Mucosa of stomach (tissue), 1 donor: ENCODE results near the gene STARD13.

Experiments used
- H3K27me3 ChIP-seq: one replicate; pipeline ENCODE4 v1.7.0; 2013; ENCODE audit warnings: mild to moderate bottlenecking, low read length; ENCODE audit not compliant: control insufficient read depth, insufficient read depth
- H3K36me3 ChIP-seq: one replicate; pipeline ENCODE4 v1.7.0; 2013; ENCODE audit warnings: low read length; ENCODE audit not compliant: control insufficient read depth, insufficient read depth
- H3K4me1 ChIP-seq: one replicate; pipeline ENCODE4 v1.7.0; 2013; ENCODE audit warnings: mild to moderate bottlenecking, low read length; ENCODE audit not compliant: control insufficient read depth, insufficient read depth
- H3K4me3 ChIP-seq: one replicate; pipeline ENCODE4 v1.7.0; 2013; ENCODE audit warnings: low read length
- H3K9ac ChIP-seq: one replicate; pipeline ENCODE4 v1.7.0; 2013; ENCODE audit warnings: mild to moderate bottlenecking, low read length, moderate library complexity
- H3K9me3 ChIP-seq: one replicate; pipeline ENCODE4 v1.7.0; 2013; ENCODE audit warnings: mild to moderate bottlenecking, low read length, moderate library complexity; ENCODE audit not compliant: control insufficient read depth
- donor health status: Pancreatic carcinoma.

STARD13 gene

GRCh38 chr13:33319859-33320258, 34.3 kb upstream of the STARD13 start:
- Histone ChIP-seq H3K9me3 (no peaks in the 10 kb centered on the region), H3K27me3 (no peaks in the 10 kb centered on the region), H3K4me3 (no peak overlapping the region), H3K4me1 (no peaks in the 10 kb centered on the region), H3K9ac (no peak overlapping the region), H3K36me3 (no peaks in the 10 kb centered on the region)

GRCh38 chr13:33318744-33319143, 33.2 kb upstream of the STARD13 start:
- Histone ChIP-seq H3K27me3 (no peaks in the 10 kb centered on the region), H3K4me3 (no peak overlapping the region), H3K4me1 (no peaks in the 10 kb centered on the region), H3K36me3 (no peaks in the 10 kb centered on the region), H3K9ac (no peak overlapping the region), H3K9me3 (no peaks in the 10 kb centered on the region)

GRCh38 chr13:33318037-33318436, 32.5 kb upstream of the STARD13 start:
- Histone ChIP-seq H3K9ac (no peak overlapping the region), H3K36me3 (no peaks in the 10 kb centered on the region), H3K4me1 (no peaks in the 10 kb centered on the region)

GRCh38 chr13:33316890-33317289, 31.3 kb upstream of the STARD13 start:
- Histone ChIP-seq H3K9me3 (no peaks in the 10 kb centered on the region), H3K4me1 (no peaks in the 10 kb centered on the region), H3K4me3 (no peak overlapping the region), H3K27me3 (no peaks in the 10 kb centered on the region), H3K36me3 (no peaks in the 10 kb centered on the region), H3K9ac (no peak overlapping the region)

More at GRCh38 chr13:33318037-33318436, 32.5 kb upstream of the STARD13 start:
- no peak overlapping the region for H3K4me3 ChIP-seq
- no peaks in the 10 kb centered on the region for H3K9me3 ChIP-seq
- no peaks in the 10 kb centered on the region for H3K27me3 ChIP-seq

- no peaks in the 10 kb centered on the region for H3K36me3 ChIP-seq
- H3K4me1 ChIP-seq: no peaks in the 10 kb centered on the region
- H3K9me3 ChIP-seq: no peaks in the 10 kb centered on the region
- no peaks in the 10 kb centered on the region for H3K27me3 ChIP-seq
- H3K9ac ChIP-seq: no peak overlapping the region
- H3K4me3 ChIP-seq: no peak overlapping the region
Measured at GRCh38 chr13:33313504-33313903, 27.9 kb upstream of the STARD13 start.

- H3K36me3 ChIP-seq: no peaks in the 10 kb centered on the region
- no peak overlapping the region for H3K4me3 ChIP-seq
- H3K9me3 ChIP-seq: no peaks in the 10 kb centered on the region
- no peak overlapping the region for H3K9ac ChIP-seq
- H3K4me1 ChIP-seq: no peaks in the 10 kb centered on the region
- H3K27me3 ChIP-seq: no peaks in the 10 kb centered on the region
Measured at GRCh38 chr13:33312861-33313212, 27.3 kb upstream of the STARD13 start.

- Histone ChIP-seq H3K4me3 (no peak overlapping the region), H3K9ac (no peak overlapping the region), H3K9me3 (no peaks in the 10 kb centered on the region), H3K4me1 (no peaks in the 10 kb centered on the region), H3K27me3 (no peaks in the 10 kb centered on the region), H3K36me3 (no peaks in the 10 kb centered on the region)
Measured at GRCh38 chr13:33312150-33312860, 26.8 kb upstream of the STARD13 start.

- Histone ChIP-seq H3K9ac (no peak overlapping the region), H3K9me3 (no peaks in the 10 kb centered on the region), H3K27me3 (no peaks in the 10 kb centered on the region), H3K36me3 (no peaks in the 10 kb centered on the region), H3K4me3 (no peak overlapping the region), H3K4me1 (no peaks in the 10 kb centered on the region)
Measured at GRCh38 chr13:33311040-33311439, 25.5 kb upstream of the STARD13 start.

GRCh38 chr13:33310245-33311038, 24.9 kb upstream of the STARD13 start:
- Histone ChIP-seq H3K4me1 (no peaks in the 10 kb centered on the region), H3K9me3 (no peaks in the 10 kb centered on the region), H3K4me3 (no peak overlapping the region), H3K9ac (no peak overlapping the region), H3K36me3 (no peaks in the 10 kb centered on the region), H3K27me3 (no peaks in the 10 kb centered on the region)

GRCh38 chr13:33308863-33309262, 23.3 kb upstream of the STARD13 start:
- H3K27me3 ChIP-seq: no peaks in the 10 kb centered on the region
- no peaks in the 10 kb centered on the region for H3K36me3 ChIP-seq
- H3K9me3 ChIP-seq: no peaks in the 10 kb centered on the region
- no peak overlapping the region for H3K4me3 ChIP-seq
- H3K9ac ChIP-seq: no peak overlapping the region
- H3K4me1 ChIP-seq: no peaks in the 10 kb centered on the region

- Histone ChIP-seq H3K4me3 (no peak overlapping the region), H3K27me3 (no peaks in the 10 kb centered on the region), H3K9ac (no peak overlapping the region), H3K36me3 (no peaks in the 10 kb centered on the region), H3K9me3 (no peaks in the 10 kb centered on the region), H3K4me1 (no peaks in the 10 kb centered on the region)
Measured at GRCh38 chr13:33307843-33308242, 22.3 kb upstream of the STARD13 start.

GRCh38 chr13:33303855-33304597, 18.5 kb upstream of the STARD13 start:
- Histone ChIP-seq H3K9me3 (no peaks in the 10 kb centered on the region), H3K4me3 (no peak overlapping the region), H3K36me3 (no peaks in the 10 kb centered on the region), H3K4me1 (no peaks in the 10 kb centered on the region), H3K9ac (no peak overlapping the region), H3K27me3 (no peaks in the 10 kb centered on the region)
